Measurements from ENCODE around the gene BCL7A. TPM values are rescaled to one million over a fixed set of nuclear protein-coding genes. Genes with fewer than 3 reads are reported as not detected.
A peak's percentile ranks its signal among the peaks of the same experiment; 100 is the strongest.
"Not testable (repeated sequence)": the region's sequence is repeated elsewhere in the genome, so short reads cannot be mapped to it uniquely, and the experiment has no call there.

Gene BCL7A
- total and polyA plus RNA-seq, 10 of the 15 experiments (the other 5 are each of a cell fraction or from before 2014, with no cell fraction given), result 0.37 to 17.2 (median 11.7) TPM

GRCh38 chr12:122104844-122105243 lies 83.2 kb downstream of the BCL7A start:
- CTCF ChIA-PET, result no interaction called here
- H3K27ac ChIP-seq (ENCODE audit: control insufficient read depth, insufficient read depth), result no peak overlapping the region
- WGBS (ENCODE audit: insufficient coverage, insufficient replicate concordance, low lambda C conversion rate, missing lambda C conversion rate), result 15% methylated on average over 7 of the region's 7 CpGs
- in situ Hi-C loops (cut with MboI) (no loop called here), intact Hi-C loops (cut with micrococcal nuclease; ENCODE audit: unreplicated experiment) (no loop called here)
- no peaks in the 10 kb centered on the region; the same call in 1 of the 2 replicates for H3K79me2 ChIP-seq (ENCODE audit: control insufficient read depth, insufficient read depth, low read length)
- no peaks in the 10 kb centered on the region for H3K9me3 ChIP-seq (replicated peaks; ENCODE audit: control insufficient read depth, insufficient read depth, low read length)
- POLR2A ChIA-PET, result interaction anchor here (0.7 to 1.3 kb wide), 2 partner anchors 22 to 1389 kb away, joined by 3 to 4 read pairs; no protein-coding TSS in a partner anchor
- H4K20me1 ChIP-seq (ENCODE audit: control insufficient read depth, insufficient read depth), result no peaks in the 10 kb centered on the region
- no peaks in the 10 kb centered on the region for H3K36me3 ChIP-seq (ENCODE audit: control insufficient read depth in 2 of 2, insufficient read depth in 2 of 2, low read length in 1 of 2)
- no peak for ATAC-seq
- TF ChIP-seq ZNF384 (IDR thresholded peaks at IDR 0.05; ENCODE audit: borderline replicate concordance, low read depth, low read length) (no peak), RUNX3 (IDR thresholded peaks at IDR 0.05; ENCODE audit: low read length) (peak; percentile 26; the same call in 1 of the 2 replicates)
- FAIRE-seq, result no peak
- no peak overlapping the region for H2AFZ ChIP-seq (ENCODE audit: control insufficient read depth, low read depth, low read length)
- SMC1A ChIA-PET (ENCODE audit: uncharacterized antibody, unreplicated experiment), result no interaction called here
- RAD21 ChIA-PET (ENCODE audit: unreplicated experiment), result no interaction called here
- H3K9ac ChIP-seq (ENCODE audit: control insufficient read depth, insufficient read depth, low read length), result no peak overlapping the region
- no peak for DNase-seq (ENCODE audit: low read depth, low spot score)
- H3K4me1 ChIP-seq (ENCODE audit: control insufficient read depth, insufficient read depth, low read length), result peaks cover 6% of the 10 kb centered on the region
- H3K4me2 ChIP-seq (ENCODE audit: control insufficient read depth, insufficient read depth), result no peak overlapping the region
- no TSS peak for BruUV-seq (replicated peaks)
- H3K4me3 ChIP-seq, result no peak overlapping the region
- no peaks in the 10 kb centered on the region for H3K27me3 ChIP-seq (replicated peaks in 1 of 2; ENCODE audit: control insufficient read depth in 2 of 2, insufficient read depth in 2 of 2, low read length in 1 of 2)

- H3K9ac ChIP-seq (ENCODE audit: control insufficient read depth, insufficient read depth, low read length); H3K4me3 ChIP-seq; H3K36me3 ChIP-seq (ENCODE audit: control insufficient read depth in 2 of 2, insufficient read depth in 2 of 2, low read length in 1 of 2); intact Hi-C loops (cut with micrococcal nuclease; ENCODE audit: unreplicated experiment); RAD21 ChIA-PET (ENCODE audit: unreplicated experiment); H2AFZ ChIP-seq (ENCODE audit: control insufficient read depth, low read depth, low read length); H3K4me1 ChIP-seq (ENCODE audit: control insufficient read depth, insufficient read depth, low read length); H3K9me3 ChIP-seq (replicated peaks; ENCODE audit: control insufficient read depth, insufficient read depth, low read length); FAIRE-seq; H4K20me1 ChIP-seq (ENCODE audit: control insufficient read depth, insufficient read depth); H3K79me2 ChIP-seq (ENCODE audit: control insufficient read depth, insufficient read depth, low read length); BruUV-seq (replicated peaks); H3K27me3 ChIP-seq (replicated peaks in 1 of 2; ENCODE audit: control insufficient read depth in 2 of 2, insufficient read depth in 2 of 2, low read length in 1 of 2); H3K4me2 ChIP-seq (ENCODE audit: control insufficient read depth, insufficient read depth); SMC1A ChIA-PET (ENCODE audit: uncharacterized antibody, unreplicated experiment); DNase-seq (ENCODE audit: low read depth, low spot score); in situ Hi-C loops (cut with MboI); H3K27ac ChIP-seq (ENCODE audit: control insufficient read depth, insufficient read depth); ATAC-seq: not testable (repeated sequence)
- 89% methylated on average over 11 of the region's 11 CpGs for WGBS (ENCODE audit: insufficient coverage, insufficient replicate concordance, low lambda C conversion rate, missing lambda C conversion rate)
- CTCF ChIA-PET, result interaction anchor here (1.1 kb wide), 1 partner anchor 51 kb away, joined by 3 read pairs; no protein-coding TSS in a partner anchor
- POLR2A ChIA-PET, result interaction anchor here (1.3 kb wide), 1 partner anchor 23 kb away, joined by 4 read pairs; no protein-coding TSS in a partner anchor
These were observed 83.8 kb downstream of the BCL7A start for GRCh38 chr12:122105496-122105895.

Measured in GM12878 (cell line).